ENCODE results near the gene GPATCH8. TPM values are rescaled to one million over a fixed set of nuclear protein-coding genes. Genes with fewer than 3 reads are reported as not detected.

The GPATCH8 gene
- polyA plus RNA-seq, 10 donors: 21.1 to 36.9 (median 27.0) TPM

DNA sequence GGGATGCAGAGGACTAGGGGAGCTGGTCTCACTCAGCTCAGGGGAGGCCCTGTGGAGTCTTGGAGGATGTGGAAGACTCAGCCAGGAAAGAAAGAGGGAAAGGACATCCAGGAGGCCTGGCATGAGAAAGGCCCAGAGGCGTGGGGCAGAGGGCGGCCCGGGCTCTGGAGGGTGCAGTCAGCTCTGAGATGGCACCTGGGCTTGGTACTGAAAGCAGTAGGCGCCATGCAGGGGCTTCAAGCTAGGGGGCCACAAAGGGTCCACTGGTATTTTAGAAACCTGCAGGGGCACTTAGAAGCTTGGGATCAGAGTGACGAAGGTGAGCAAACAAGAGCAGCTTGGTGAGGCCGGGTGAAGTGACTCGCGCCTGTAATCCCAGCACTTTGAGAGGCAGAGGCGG is 145.1 kb downstream of the GPATCH8 start:
- DNase-seq: no peak

DNA sequence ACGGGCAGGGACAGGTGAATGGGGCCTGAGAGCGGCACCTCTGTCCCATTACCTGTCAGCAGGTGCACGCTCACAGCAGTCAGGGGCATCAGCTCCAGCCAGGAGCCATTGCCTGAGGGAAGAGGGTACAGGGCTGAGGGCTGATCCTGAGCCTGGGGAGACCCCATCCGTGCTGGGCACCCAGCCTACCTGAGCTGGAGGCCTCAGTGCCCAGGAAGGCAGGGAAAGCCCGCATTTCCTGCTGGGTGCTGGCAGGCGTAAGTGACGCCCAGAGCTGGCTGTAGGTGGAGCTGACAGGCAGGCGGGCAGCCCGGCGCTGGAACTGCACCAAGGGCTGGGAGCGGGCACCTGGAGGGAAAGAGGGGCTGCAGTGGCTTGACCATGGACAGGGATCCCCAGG is 147.0 kb downstream of the GPATCH8 start:
- no peak for DNase-seq

DNA sequence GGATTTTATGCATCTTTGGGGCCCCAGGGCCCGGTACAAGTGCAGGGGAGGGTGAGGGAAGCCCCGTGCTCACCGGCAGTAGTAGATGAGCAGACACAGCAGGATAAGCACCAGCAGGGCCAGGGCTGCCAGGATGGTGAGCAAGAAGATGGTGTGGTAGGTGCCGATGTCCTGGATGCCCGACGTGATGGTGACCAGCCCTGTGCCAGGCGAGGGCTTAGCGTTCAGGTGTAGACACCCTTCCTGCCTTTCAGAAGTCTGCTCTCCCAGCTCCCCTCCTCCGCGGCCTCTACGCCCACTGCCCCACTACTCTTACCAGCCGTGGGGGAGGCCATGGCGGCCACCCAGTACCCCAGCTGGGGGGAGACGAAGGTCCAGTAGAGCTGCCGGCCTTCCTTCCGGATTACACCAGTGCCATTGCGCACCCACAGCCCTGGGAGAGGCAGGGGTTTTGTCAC is 147.5 kb downstream of the GPATCH8 start:
- no peak for DNase-seq

DNA sequence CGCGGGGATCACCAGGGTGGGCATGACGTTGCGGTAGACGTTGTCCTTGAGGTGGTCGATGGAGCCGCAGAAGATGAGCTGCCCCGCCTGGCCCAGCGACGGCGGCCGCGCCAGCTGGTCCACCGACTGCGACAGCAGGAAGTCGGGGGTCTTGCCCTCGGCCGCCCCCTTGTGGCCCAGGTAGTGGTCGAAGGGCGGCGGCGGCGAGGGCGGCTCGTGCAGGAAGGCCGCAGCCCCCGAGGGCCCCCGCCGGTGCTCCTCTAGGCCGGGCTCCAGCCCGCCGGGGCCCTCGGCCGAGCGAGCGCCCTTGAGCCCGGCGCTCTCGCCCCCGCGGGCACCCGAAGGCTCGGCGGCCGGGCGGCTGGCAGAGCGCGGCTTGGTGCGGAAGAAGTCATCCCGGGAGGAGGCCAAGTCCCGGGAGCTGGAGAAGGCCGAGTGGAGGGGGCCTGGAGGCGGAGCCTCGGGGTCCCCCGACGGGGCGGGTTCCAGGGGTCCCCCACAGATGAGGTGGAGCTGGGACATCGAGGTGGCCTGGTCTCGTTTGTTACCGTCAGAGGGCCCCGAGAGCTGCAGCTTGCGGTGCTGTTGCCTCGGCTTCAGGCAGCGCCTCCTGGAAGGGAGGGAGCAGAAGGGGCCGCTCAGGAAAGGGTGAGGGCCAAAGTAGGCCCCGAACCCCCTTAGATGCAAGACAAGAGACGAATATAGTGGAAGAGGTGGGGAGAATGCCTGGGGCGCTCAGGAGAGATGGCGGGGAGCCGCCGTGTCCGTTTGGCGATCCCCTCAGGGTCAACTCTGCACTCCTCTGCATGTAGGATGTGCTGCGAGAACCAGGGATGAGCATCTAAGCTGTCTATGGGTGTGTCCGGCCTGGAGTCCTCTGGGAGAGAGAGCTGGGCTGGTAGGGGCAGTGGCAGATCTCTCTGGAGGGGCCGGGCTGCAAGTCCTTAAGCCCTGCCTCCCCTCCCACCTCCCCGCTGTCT is 148.3 kb downstream of the GPATCH8 start:
- DNase-seq: peak in 1 of 3 donors; percentile 80

DNA sequence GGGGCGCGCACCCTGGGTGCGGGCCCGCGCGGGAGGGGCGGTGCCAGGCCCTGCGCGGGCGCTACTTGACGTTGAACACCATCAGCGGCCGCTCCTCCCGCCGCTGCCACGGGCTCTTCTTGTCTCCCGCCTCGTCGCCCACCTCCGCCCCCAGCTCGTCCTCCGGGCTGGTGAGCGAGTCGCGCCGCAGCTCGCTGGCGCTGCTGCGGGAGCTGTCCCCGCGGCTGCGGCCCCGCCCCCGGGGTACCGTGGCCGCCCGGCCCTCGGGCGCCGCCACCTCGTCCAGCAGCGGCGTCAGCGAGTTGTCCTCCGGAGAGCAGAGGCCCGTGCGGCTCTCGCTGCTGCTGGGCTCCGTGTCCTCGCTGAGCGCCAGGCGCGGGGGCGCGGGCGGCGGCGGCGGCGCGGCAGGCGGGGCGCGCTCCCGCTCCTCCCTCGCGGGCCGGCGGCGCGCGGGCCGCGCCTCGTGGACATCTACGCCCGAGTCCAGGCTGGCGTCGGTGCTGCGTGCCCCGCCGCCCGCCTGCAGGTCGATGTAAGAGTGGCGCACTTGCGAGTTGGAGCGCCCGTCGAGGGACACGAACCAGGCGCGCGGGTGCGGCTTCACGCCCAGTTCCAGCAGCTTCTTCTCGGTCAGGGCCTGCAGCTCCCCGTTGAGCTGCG is 149.4 kb downstream of the GPATCH8 start:
- DNase-seq: peak in 1 of 3 donors; percentile 77

DNA sequence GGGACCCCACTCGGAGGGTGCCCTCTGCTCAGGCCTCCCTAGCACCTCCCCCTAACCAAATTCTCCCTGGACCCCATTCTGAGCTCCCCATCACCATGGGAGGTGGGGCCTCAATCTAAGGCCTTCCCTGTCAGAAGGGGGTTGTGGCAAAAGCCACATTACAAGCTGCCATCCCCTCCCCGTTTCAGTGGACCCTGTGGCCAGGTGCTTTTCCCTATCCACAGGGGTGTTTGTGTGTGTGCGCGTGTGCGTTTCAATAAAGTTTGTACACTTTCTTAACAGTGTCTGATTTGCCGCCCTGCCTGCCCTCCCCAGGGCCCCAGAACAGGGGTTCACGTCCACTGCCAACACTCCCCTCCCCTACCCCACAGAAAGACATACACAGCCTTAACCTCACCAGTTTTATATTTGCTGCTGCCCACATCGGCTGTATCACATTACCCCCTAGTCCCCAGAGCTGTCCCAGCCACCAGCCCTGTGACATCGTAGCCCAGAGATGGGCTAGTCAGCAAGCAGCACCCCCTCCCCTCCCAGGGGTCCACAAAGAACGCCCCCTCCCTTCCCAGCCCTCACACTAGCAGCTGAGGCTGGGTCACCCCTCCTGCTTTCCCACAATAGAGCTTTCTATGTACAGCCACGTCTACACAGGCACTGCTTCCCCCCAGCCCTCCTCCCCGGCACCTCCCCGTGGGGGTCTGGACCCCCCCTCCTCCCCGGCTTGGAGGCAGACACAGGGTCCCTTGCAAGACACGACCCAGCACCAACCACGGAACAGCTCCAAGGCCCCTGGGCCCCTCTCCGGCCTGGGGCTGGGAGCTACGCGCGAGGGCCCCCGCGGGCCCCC is 150.2 kb downstream of the GPATCH8 start:
- DNase-seq: peak in 1 of 3 donors; percentile 66

DNA sequence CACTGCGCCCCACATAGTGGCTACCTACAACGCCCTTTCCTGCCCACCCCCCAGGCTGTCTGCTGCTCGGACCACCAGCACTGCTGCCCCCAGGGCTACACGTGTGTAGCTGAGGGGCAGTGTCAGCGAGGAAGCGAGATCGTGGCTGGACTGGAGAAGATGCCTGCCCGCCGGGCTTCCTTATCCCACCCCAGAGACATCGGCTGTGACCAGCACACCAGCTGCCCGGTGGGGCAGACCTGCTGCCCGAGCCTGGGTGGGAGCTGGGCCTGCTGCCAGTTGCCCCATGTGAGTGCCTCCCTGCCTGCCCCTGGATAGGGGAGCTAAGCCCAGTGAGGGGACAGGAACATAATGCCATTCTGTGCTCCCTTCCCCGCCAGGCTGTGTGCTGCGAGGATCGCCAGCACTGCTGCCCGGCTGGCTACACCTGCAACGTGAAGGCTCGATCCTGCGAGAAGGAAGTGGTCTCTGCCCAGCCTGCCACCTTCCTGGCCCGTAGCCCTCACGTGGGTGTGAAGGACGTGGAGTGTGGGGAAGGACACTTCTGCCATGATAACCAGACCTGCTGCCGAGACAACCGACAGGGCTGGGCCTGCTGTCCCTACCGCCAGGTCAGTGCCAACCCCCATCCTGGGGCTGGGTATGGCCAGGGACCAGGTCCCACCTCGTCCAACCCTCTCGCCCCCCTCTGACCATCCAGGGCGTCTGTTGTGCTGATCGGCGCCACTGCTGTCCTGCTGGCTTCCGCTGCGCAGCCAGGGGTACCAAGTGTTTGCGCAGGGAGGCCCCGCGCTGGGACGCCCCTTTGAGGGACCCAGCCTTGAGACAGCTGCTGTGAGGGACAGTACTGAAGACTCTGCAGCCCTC is 151.0 kb downstream of the GPATCH8 start:
- no peak for DNase-seq

DNA sequence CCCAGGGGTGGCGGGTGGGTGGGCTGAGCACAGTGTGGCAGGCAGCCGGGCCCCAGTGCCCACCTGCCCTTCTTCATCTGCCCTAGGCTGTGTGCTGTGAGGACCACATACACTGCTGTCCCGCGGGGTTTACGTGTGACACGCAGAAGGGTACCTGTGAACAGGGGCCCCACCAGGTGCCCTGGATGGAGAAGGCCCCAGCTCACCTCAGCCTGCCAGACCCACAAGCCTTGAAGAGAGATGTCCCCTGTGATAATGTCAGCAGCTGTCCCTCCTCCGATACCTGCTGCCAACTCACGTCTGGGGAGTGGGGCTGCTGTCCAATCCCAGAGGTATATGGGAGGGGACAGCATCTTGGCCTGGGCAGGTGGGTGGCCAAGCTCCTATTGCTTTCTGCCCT is 151.7 kb downstream of the GPATCH8 start:
- no peak for DNase-seq

DNA sequence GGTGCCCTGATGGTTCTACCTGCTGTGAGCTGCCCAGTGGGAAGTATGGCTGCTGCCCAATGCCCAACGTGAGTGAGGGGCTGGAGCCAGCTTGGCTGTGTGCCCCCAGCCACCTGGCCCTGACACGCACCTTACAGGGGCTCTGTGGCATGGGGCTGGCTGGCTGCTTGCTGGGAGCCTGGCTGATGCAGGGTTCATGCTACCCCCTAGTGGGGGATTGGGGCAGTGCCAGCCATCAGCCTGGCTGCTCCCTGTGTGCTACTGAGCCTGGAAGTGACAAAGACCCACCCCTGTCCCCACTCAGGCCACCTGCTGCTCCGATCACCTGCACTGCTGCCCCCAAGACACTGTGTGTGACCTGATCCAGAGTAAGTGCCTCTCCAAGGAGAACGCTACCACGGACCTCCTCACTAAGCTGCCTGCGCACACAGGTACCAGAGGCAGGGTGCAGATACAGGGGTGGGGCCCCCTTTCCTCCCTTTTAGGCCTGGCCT is 152.4 kb downstream of the GPATCH8 start:
- peak in 1 of 3 donors; percentile 68 for DNase-seq

DNA sequence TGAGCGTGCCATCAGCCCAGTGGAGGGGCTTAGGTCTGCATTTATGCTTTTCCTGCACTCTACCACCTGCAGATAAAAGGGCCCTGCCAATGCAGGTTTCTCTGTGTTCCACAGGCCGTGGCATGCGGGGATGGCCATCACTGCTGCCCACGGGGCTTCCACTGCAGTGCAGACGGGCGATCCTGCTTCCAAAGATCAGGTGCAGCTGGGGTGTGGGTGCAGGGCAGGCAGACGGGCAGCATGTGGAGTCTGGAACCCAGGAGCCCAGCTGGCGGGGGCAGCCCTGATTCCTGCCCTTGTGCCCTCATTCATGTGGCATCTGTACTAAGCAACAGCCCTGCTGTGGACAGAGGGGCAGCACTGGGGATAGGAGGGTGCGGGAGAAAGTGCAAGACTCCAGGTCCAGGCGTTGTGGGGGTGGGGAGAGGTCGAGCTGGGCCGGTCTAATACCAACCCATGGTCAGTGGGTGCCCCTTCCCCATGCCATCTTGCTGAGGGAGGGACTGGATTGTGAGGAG is 153.6 kb downstream of the GPATCH8 start:
- no peak for DNase-seq

DNA sequence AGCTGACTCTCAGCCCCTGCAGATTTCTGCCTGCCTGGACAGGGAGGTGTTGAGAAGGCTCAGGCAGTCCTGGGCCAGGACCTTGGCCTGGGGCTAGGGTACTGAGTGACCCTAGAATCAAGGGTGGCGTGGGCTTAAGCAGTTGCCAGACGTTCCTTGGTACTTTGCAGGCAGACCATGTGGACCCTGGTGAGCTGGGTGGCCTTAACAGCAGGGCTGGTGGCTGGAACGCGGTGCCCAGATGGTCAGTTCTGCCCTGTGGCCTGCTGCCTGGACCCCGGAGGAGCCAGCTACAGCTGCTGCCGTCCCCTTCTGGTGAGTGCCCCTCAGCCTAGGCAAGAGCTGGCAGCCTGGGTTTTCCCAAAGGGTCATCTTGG is 154.2 kb downstream of the GPATCH8 start:
- no peak for DNase-seq

DNA sequence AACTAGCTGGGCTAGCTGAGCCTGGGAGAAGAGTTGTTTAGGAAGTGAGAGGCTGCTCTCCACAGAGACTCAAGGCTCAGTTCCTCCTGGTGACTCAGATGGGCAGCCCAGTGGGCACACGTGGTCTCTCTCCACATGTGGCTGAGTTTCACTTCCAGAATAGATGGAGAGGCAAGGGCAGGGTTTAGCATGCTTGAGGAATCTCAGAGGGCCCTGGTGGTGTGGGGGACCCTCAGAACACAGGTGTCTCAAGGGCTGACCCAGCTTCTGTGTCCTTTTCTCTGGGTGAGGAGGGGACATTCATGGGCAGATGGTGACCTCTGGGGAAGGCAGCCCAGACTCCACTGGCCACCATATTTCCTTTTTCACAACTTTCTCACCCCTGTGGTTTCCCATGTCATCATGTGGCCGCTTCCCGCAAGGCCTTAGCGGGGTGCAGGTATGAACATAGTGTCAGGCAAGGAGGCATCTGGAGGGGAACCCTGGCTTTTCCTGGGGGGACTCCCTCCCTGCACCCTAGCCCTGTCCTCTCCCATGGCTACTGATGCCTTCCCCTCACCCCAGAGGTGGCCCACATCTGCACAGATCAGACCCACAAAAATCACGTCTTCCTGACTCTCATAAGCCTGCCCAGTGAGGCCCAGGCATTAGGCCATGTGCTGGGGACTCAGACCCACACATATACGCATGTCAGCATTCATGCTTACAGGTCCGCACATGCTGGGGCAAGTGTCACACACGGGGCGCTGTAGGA is 154.8 kb downstream of the GPATCH8 start:
- DNase-seq: no peak

Other genes with a start within 250 kb of the GPATCH8 start
- 10 to 100 TPM in 7 of 10 donors, 1 to 10 TPM in 3; 6.0 to 34.0 (median 13.2) TPM for gene SLC4A1, start 235.3 kb downstream of the GPATCH8 start, polyA plus RNA-seq (ENCODE audit: insufficient read length in 10 of 10)
- gene RUNDC3A, start 194.8 kb downstream of the GPATCH8 start, polyA plus RNA-seq (ENCODE audit: insufficient read length in 10 of 10): 10 to 100 TPM in 1 of 10 donors, 1 to 10 TPM in 9; 1.2 to 11.0 (median 2.0) TPM
- 100 to 1,000 TPM in 1 of 10 donors, 10 to 100 TPM in 9; 41.1 to 125 (median 66.1) TPM for gene SLC25A39, start 178.6 kb downstream of the GPATCH8 start, polyA plus RNA-seq (ENCODE audit: insufficient read length in 10 of 10)
- gene GRN, start 158.1 kb downstream of the GPATCH8 start, polyA plus RNA-seq (ENCODE audit: insufficient read length in 10 of 10): 100 to 1,000 TPM; 146 to 229 (median 186) TPM
- 10 to 100 TPM; 44.1 to 84.8 (median 64.4) TPM for gene FAM171A2, start 139.6 kb downstream of the GPATCH8 start, polyA plus RNA-seq (ENCODE audit: insufficient read length in 10 of 10)
- gene ITGA2B, start 113.8 kb downstream of the GPATCH8 start, polyA plus RNA-seq (ENCODE audit: insufficient read length in 10 of 10): 1 to 10 TPM; 1.3 to 3.9 (median 2.0) TPM
- 10 to 100 TPM; 11.6 to 27.2 (median 15.9) TPM for gene FZD2, start 54.1 kb upstream of the GPATCH8 start, polyA plus RNA-seq (ENCODE audit: insufficient read length in 10 of 10)
- 1 to 10 TPM in 8 of 10 donors, under 1 TPM in 2; 0.64 to 2.0 (median 1.2) TPM for gene MEIOC, start 153.1 kb upstream of the GPATCH8 start, polyA plus RNA-seq (ENCODE audit: insufficient read length in 10 of 10)
- 10 to 100 TPM; 24.0 to 35.9 (median 31.0) TPM for gene CCDC43, start 186.4 kb upstream of the GPATCH8 start, polyA plus RNA-seq (ENCODE audit: insufficient read length in 10 of 10)
- 1 to 10 TPM; 4.4 to 9.2 (median 7.4) TPM for gene DBF4B, start 205.3 kb upstream of the GPATCH8 start, polyA plus RNA-seq (ENCODE audit: insufficient read length in 10 of 10)

Measured in muscle of back (tissue), 11 donors.